Neuron (in vitro differentiated cells): Measurements from ENCODE around the gene PACSIN1.

Experiments used
- H2AFZ ChIP-seq: one replicate; pipeline ENCODE4 v1.6.1; 2013; ENCODE audit warnings: low read depth, mild to moderate bottlenecking, inconsistent platforms, low read length, moderate library complexity
- H3K27me3 ChIP-seq: one replicate; pipeline ENCODE4 v1.6.1; 2013; ENCODE audit warnings: low read length; ENCODE audit not compliant: insufficient read depth
- H3K36me3 ChIP-seq: one replicate; pipeline ENCODE4 v1.6.1; 2013; ENCODE audit warnings: low read length; ENCODE audit not compliant: insufficient read depth
- H3K4me1 ChIP-seq: one replicate; pipeline ENCODE4 v1.6.1; 2013; ENCODE audit warnings: low read length; ENCODE audit not compliant: insufficient read depth
- H3K4me3 ChIP-seq: 2 replicates; pipeline ENCODE4 v1.5.1; 2013; ENCODE audit warnings: mild to moderate bottlenecking, low read length, moderate library complexity
- H3K9me3 ChIP-seq: one replicate; pipeline ENCODE4 v1.6.1; 2013; ENCODE audit warnings: low read length

Gene PACSIN1

GRCh38 chr6:34525431-34526175 is 59.7 kb downstream of the PACSIN1 start:
- Histone ChIP-seq H3K27me3 (peaks cover 7% of the 10 kb centered on the region), H3K36me3 (no peaks in the 10 kb centered on the region), H3K4me3 (no peak overlapping the region), H3K9me3 (no peaks in the 10 kb centered on the region), H2AFZ (no peak overlapping the region), H3K4me1 (peaks cover 6% of the 10 kb centered on the region)

- H3K4me1 ChIP-seq, result peaks cover 6% of the 10 kb centered on the region
- H3K36me3 ChIP-seq, result no peaks in the 10 kb centered on the region
- H3K27me3 ChIP-seq, result peaks cover 7% of the 10 kb centered on the region
- peak overlapping the region; percentile 38 for H3K4me3 ChIP-seq
- H2AFZ ChIP-seq, result peak overlapping the region; percentile 13
- no peaks in the 10 kb centered on the region for H3K9me3 ChIP-seq
These were observed 60.5 kb downstream of the PACSIN1 start for GRCh38 chr6:34526241-34526972.

GRCh38 chr6:34526992-34527728 is 61.3 kb downstream of the PACSIN1 start:
- H2AFZ ChIP-seq, result peak overlapping the region; percentile 13
- no peaks in the 10 kb centered on the region for H3K9me3 ChIP-seq
- H3K36me3 ChIP-seq, result no peaks in the 10 kb centered on the region
- H3K4me3 ChIP-seq, result peak overlapping the region; percentile 38
- H3K27me3 ChIP-seq, result peaks cover 7% of the 10 kb centered on the region
- peaks cover 6% of the 10 kb centered on the region for H3K4me1 ChIP-seq

- H3K36me3 ChIP-seq, result no peaks in the 10 kb centered on the region
- peaks cover 6% of the 10 kb centered on the region for H3K4me1 ChIP-seq
- peaks cover 7% of the 10 kb centered on the region for H3K27me3 ChIP-seq
- H3K9me3 ChIP-seq, result no peaks in the 10 kb centered on the region
- H2AFZ ChIP-seq, result no peak overlapping the region
- H3K4me3 ChIP-seq, result no peak overlapping the region
These were observed 62.1 kb downstream of the PACSIN1 start for GRCh38 chr6:34527751-34528670.

- Histone ChIP-seq H3K4me3 (no peak overlapping the region), H2AFZ (no peak overlapping the region), H3K27me3 (peaks cover 6% of the 10 kb centered on the region), H3K4me1 (peaks cover 6% of the 10 kb centered on the region), H3K9me3 (no peaks in the 10 kb centered on the region), H3K36me3 (no peaks in the 10 kb centered on the region)
These were observed 63.3 kb downstream of the PACSIN1 start for GRCh38 chr6:34528996-34529664.

GRCh38 chr6:34529665-34530327 is 63.9 kb downstream of the PACSIN1 start:
- Histone ChIP-seq H3K4me3 (no peak overlapping the region), H3K27me3 (peaks cover 9% of the 10 kb centered on the region), H2AFZ (no peak overlapping the region), H3K9me3 (no peaks in the 10 kb centered on the region), H3K36me3 (no peaks in the 10 kb centered on the region), H3K4me1 (peaks cover 6% of the 10 kb centered on the region)

- no peaks in the 10 kb centered on the region for H3K9me3 ChIP-seq
- peaks cover 6% of the 10 kb centered on the region for H3K4me1 ChIP-seq
- H3K4me3 ChIP-seq, result no peak overlapping the region
- peaks cover 15% of the 10 kb centered on the region for H3K27me3 ChIP-seq
- no peaks in the 10 kb centered on the region for H3K36me3 ChIP-seq
- no peak overlapping the region for H2AFZ ChIP-seq
These were observed 65.0 kb downstream of the PACSIN1 start for GRCh38 chr6:34530753-34531365.

- Histone ChIP-seq H3K36me3 (no peaks in the 10 kb centered on the region), H3K4me1 (peaks cover 2% of the 10 kb centered on the region), H3K4me3 (no peak overlapping the region), H3K27me3 (peaks cover 17% of the 10 kb centered on the region), H2AFZ (no peak overlapping the region), H3K9me3 (no peaks in the 10 kb centered on the region)
These were observed 65.8 kb downstream of the PACSIN1 start for GRCh38 chr6:34531580-34532201.

- H3K4me1 ChIP-seq, result no peaks in the 10 kb centered on the region
- peaks cover 20% of the 10 kb centered on the region for H3K27me3 ChIP-seq
- no peak overlapping the region for H2AFZ ChIP-seq
- H3K4me3 ChIP-seq, result no peak overlapping the region
- H3K9me3 ChIP-seq, result no peaks in the 10 kb centered on the region
- H3K36me3 ChIP-seq, result no peaks in the 10 kb centered on the region
These were observed 66.4 kb downstream of the PACSIN1 start for GRCh38 chr6:34532230-34532629.

- Histone ChIP-seq H3K4me3 (no peak overlapping the region), H3K4me1 (no peaks in the 10 kb centered on the region), H2AFZ (no peak overlapping the region), H3K9me3 (no peaks in the 10 kb centered on the region), H3K36me3 (no peaks in the 10 kb centered on the region), H3K27me3 (peaks cover 32% of the 10 kb centered on the region)
These were observed 68.3 kb downstream of the PACSIN1 start for GRCh38 chr6:34534146-34534545.

GRCh38 chr6:34534656-34535055 is 68.8 kb downstream of the PACSIN1 start:
- H3K9me3 ChIP-seq, result no peaks in the 10 kb centered on the region
- H3K4me3 ChIP-seq, result no peak overlapping the region
- no peak overlapping the region for H2AFZ ChIP-seq
- H3K4me1 ChIP-seq, result no peaks in the 10 kb centered on the region
- no peaks in the 10 kb centered on the region for H3K36me3 ChIP-seq
- peaks cover 32% of the 10 kb centered on the region for H3K27me3 ChIP-seq
